ENCODE measurements around the gene PPP1R16B.

PPP1R16B gene

GRCh38 chr20:38770546-38770945 is 35.0 kb upstream of the PPP1R16B start (continued):
- TF ChIP-seq GLIS2 (tag by site-specific recombination; IDR thresholded peaks at IDR 0.05): no peak
- TF ChIP-seq ZNF335 (tag by site-specific recombination; conservative IDR thresholded peaks at IDR 0.05): no peak
- no peak for TF ChIP-seq IKZF3 (tag by site-specific recombination; IDR thresholded peaks at IDR 0.05)

DNA sequence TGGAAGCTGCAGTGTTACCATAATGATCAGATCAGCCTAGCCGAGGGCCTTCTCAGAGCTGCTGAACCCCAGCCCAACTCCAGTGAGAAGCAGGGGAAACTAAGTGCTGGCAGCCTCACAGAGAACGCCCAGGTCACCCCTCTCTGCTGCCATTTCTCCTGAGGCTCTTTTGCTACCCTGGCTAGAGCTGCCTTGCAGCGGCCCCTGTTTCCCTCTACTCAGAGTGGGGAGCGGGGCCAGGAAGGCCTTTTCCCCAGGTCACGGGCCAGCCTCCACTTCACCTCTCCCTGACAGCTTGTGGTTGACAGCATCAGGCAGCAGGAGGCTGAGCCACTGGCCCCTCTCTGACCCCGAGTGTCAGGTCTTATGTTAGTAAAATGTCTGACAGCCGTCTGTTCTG is 34.5 kb upstream of the PPP1R16B start:
- H3K9me3 ChIP-seq (ENCODE audit: control insufficient read depth, insufficient read depth, low read depth, low read length): no peaks in the 10 kb centered on the region
- ChIA-PET POLR2A (no interaction called here), CTCF (interaction anchor here (0.6 to 1.5 kb wide), 2 partner anchors 16 to 19 kb away, joined by 4 to 9 read pairs; no protein-coding TSS in a partner anchor)
- peaks cover 0 to 74% of the 10 kb centered on the region in 2 experiments for H3K36me3 ChIP-seq (ENCODE audit: control insufficient read depth in 2 of 2, insufficient read depth in 1 of 2, low read length in 2 of 2)
- no peaks in the 10 kb centered on the region for H3K4me1 ChIP-seq (ENCODE audit: control insufficient read depth, insufficient read depth, low read length)
- no peak overlapping the region for H3K27ac ChIP-seq (ENCODE audit: extremely low read depth, low read depth, low read length)
- TF ChIP-seq SP7 (tag by site-specific recombination; IDR thresholded peaks at IDR 0.05) (no peak), ZSCAN23 (tag by site-specific recombination; IDR thresholded peaks at IDR 0.05) (no peak), HOXA7 (CRISPR knock-in tag; IDR thresholded peaks at IDR 0.05; ENCODE audit: borderline replicate concordance) (no peak), ZNF510 (tag by site-specific recombination; IDR thresholded peaks at IDR 0.05; ENCODE audit: insufficient replicate concordance) (no peak), FEZF1 (tag by site-specific recombination; IDR thresholded peaks at IDR 0.05) (no peak), ZNF292 (tag by site-specific recombination; IDR thresholded peaks at IDR 0.05; ENCODE audit: borderline replicate concordance, low read depth) (no peak), ZFP3 (tag by site-specific recombination; IDR thresholded peaks at IDR 0.05; ENCODE audit: low read depth) (no peak), ZSCAN18 (tag by site-specific recombination; IDR thresholded peaks at IDR 0.05) (no peak), ZNF548 (tag by site-specific recombination; IDR thresholded peaks at IDR 0.05) (no peak), GLI2 (tag by site-specific recombination; IDR thresholded peaks at IDR 0.05; ENCODE audit: borderline replicate concordance, low read depth) (no peak), YY1 (tag by site-specific recombination; IDR thresholded peaks at IDR 0.05) (no peak), ZNF16 (tag by site-specific recombination; IDR thresholded peaks at IDR 0.05; ENCODE audit: low read depth) (no peak), ZNF140 (tag by site-specific recombination; IDR thresholded peaks at IDR 0.05) (no peak), ZNF404 (tag by site-specific recombination; IDR thresholded peaks at IDR 0.05) (no peak), PRDM6 (tag by site-specific recombination; IDR thresholded peaks at IDR 0.05) (no peak), ZFP41 (tag by site-specific recombination; IDR thresholded peaks at IDR 0.05; ENCODE audit: borderline replicate concordance) (no peak), ZNF155 (tag by site-specific recombination; IDR thresholded peaks at IDR 0.05) (no peak), ZNF621 (tag by site-specific recombination; IDR thresholded peaks at IDR 0.05) (no peak)
- TF ChIP-seq, protein P1, sequence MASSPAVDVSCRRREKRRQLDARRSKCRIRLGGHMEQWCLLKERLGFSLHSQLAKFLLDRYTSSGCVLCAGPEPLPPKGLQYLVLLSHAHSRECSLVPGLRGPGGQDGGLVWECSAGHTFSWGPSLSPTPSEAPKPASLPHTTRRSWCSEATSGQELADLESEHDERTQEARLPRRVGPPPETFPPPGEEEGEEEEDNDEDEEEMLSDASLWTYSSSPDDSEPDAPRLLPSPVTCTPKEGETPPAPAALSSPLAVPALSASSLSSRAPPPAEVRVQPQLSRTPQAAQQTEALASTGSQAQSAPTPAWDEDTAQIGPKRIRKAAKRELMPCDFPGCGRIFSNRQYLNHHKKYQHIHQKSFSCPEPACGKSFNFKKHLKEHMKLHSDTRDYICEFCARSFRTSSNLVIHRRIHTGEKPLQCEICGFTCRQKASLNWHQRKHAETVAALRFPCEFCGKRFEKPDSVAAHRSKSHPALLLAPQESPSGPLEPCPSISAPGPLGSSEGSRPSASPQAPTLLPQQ (tag by site-specific recombination; IDR thresholded peaks at IDR 0.05): no peak
- H3K4me3 ChIP-seq (ENCODE audit: low read depth, low read length): no peak overlapping the region
